Measurements from ENCODE around the gene ASAP3.

ASAP3 gene

GRCh38 chr1:23521588-23521987 lies 37.6 kb upstream of the ASAP3 start (continued):
- TF ChIP-seq, protein P1, sequence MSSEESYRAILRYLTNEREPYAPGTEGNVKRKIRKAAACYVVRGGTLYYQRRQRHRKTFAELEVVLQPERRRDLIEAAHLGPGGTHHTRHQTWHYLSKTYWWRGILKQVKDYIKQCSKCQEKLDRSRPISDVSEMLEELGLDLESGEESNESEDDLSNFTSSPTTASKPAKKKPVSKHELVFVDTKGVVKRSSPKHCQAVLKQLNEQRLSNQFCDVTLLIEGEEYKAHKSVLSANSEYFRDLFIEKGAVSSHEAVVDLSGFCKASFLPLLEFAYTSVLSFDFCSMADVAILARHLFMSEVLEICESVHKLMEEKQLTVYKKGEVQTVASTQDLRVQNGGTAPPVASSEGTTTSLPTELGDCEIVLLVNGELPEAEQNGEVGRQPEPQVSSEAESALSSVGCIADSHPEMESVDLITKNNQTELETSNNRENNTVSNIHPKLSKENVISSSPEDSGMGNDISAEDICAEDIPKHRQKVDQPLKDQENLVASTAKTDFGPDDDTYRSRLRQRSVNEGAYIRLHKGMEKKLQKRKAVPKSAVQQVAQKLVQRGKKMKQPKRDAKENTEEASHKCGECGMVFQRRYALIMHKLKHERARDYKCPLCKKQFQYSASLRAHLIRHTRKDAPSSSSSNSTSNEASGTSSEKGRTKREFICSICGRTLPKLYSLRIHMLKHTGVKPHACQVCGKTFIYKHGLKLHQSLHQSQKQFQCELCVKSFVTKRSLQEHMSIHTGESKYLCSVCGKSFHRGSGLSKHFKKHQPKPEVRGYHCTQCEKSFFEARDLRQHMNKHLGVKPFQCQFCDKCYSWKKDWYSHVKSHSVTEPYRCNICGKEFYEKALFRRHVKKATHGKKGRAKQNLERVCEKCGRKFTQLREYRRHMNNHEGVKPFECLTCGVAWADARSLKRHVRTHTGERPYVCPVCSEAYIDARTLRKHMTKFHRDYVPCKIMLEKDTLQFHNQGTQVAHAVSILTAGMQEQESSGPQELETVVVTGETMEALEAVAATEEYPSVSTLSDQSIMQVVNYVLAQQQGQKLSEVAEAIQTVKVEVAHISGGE (tag by site-specific recombination; conservative IDR thresholded peaks at IDR 0.05; ENCODE audit: low read depth) = no peak
- TF ChIP-seq ZNF624 (tag by site-specific recombination; IDR thresholded peaks at IDR 0.05) = no peak
- peak; percentile 32; the same call in 1 of the 2 replicates for TF ChIP-seq KLF9 (tag by site-specific recombination; IDR thresholded peaks at IDR 0.05; ENCODE audit: low read depth)
- no peak for TF ChIP-seq ZBTB10 (tag by site-specific recombination; IDR thresholded peaks at IDR 0.05)
- TF ChIP-seq, protein P2, sequence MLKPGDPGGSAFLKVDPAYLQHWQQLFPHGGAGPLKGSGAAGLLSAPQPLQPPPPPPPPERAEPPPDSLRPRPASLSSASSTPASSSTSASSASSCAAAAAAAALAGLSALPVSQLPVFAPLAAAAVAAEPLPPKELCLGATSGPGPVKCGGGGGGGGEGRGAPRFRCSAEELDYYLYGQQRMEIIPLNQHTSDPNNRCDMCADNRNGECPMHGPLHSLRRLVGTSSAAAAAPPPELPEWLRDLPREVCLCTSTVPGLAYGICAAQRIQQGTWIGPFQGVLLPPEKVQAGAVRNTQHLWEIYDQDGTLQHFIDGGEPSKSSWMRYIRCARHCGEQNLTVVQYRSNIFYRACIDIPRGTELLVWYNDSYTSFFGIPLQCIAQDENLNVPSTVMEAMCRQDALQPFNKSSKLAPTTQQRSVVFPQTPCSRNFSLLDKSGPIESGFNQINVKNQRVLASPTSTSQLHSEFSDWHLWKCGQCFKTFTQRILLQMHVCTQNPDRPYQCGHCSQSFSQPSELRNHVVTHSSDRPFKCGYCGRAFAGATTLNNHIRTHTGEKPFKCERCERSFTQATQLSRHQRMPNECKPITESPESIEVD (tag by site-specific recombination; IDR thresholded peaks at IDR 0.05) = no peak
- no peak for TF ChIP-seq ZNF23 (tag by site-specific recombination; IDR thresholded peaks at IDR 0.05; ENCODE audit: borderline replicate concordance)
- no peak for TF ChIP-seq ZNF701 (tag by site-specific recombination; IDR thresholded peaks at IDR 0.05)

GRCh38 chr1:23517581-23517980 lies 33.6 kb upstream of the ASAP3 start:
- CTCF ChIA-PET = interaction anchor here (3.7 kb wide), 1 partner anchor 21 kb away, joined by 15 read pairs; no protein-coding TSS in a partner anchor
- H3K27ac ChIP-seq (ENCODE audit: extremely low read depth, low read depth, low read length) = no peak overlapping the region
- no peaks in the 10 kb centered on the region for H3K4me1 ChIP-seq (ENCODE audit: control insufficient read depth, insufficient read depth, low read length)
- peaks cover 38 to 92% of the 10 kb centered on the region in 2 experiments for H3K36me3 ChIP-seq (ENCODE audit: control insufficient read depth in 2 of 2, insufficient read depth in 1 of 2, low read length in 2 of 2)
- TF ChIP-seq ZNF521 (tag by site-specific recombination; IDR thresholded peaks at IDR 0.05) = no peak
- TF ChIP-seq ZIC2 (tag by site-specific recombination; IDR thresholded peaks at IDR 0.05) = no peak
- no peak for TF ChIP-seq ZNF530 (tag by site-specific recombination; IDR thresholded peaks at IDR 0.05; ENCODE audit: low read depth)
- TF ChIP-seq ZFP3 (tag by site-specific recombination; IDR thresholded peaks at IDR 0.05; ENCODE audit: low read depth) = no peak
- TF ChIP-seq SCRT1 (tag by site-specific recombination; IDR thresholded peaks at IDR 0.05; ENCODE audit: borderline replicate concordance) = no peak
- no peak for TF ChIP-seq YY2 (tag by site-specific recombination; IDR thresholded peaks at IDR 0.05)
- TF ChIP-seq ZBTB10 (tag by site-specific recombination; IDR thresholded peaks at IDR 0.05) = no peak
- no peak for TF ChIP-seq ZNF596 (tag by site-specific recombination; IDR thresholded peaks at IDR 0.05)
- TF ChIP-seq ZFP41 (tag by site-specific recombination; IDR thresholded peaks at IDR 0.05; ENCODE audit: borderline replicate concordance) = no peak
- no peak for TF ChIP-seq ZNF449 (tag by site-specific recombination; IDR thresholded peaks at IDR 0.05)
- TF ChIP-seq ZNF416 (tag by site-specific recombination; IDR thresholded peaks at IDR 0.05) = no peak
- TF ChIP-seq, protein P3, sequence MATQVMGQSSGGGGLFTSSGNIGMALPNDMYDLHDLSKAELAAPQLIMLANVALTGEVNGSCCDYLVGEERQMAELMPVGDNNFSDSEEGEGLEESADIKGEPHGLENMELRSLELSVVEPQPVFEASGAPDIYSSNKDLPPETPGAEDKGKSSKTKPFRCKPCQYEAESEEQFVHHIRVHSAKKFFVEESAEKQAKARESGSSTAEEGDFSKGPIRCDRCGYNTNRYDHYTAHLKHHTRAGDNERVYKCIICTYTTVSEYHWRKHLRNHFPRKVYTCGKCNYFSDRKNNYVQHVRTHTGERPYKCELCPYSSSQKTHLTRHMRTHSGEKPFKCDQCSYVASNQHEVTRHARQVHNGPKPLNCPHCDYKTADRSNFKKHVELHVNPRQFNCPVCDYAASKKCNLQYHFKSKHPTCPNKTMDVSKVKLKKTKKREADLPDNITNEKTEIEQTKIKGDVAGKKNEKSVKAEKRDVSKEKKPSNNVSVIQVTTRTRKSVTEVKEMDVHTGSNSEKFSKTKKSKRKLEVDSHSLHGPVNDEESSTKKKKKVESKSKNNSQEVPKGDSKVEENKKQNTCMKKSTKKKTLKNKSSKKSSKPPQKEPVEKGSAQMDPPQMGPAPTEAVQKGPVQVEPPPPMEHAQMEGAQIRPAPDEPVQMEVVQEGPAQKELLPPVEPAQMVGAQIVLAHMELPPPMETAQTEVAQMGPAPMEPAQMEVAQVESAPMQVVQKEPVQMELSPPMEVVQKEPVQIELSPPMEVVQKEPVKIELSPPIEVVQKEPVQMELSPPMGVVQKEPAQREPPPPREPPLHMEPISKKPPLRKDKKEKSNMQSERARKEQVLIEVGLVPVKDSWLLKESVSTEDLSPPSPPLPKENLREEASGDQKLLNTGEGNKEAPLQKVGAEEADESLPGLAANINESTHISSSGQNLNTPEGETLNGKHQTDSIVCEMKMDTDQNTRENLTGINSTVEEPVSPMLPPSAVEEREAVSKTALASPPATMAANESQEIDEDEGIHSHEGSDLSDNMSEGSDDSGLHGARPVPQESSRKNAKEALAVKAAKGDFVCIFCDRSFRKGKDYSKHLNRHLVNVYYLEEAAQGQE (tag by site-specific recombination; IDR thresholded peaks at IDR 0.05) = no peak
- POLR2A ChIA-PET = no interaction called here
- H3K9me3 ChIP-seq (ENCODE audit: control insufficient read depth, insufficient read depth, low read depth, low read length) = no peaks in the 10 kb centered on the region
- no peak overlapping the region for H3K4me3 ChIP-seq (ENCODE audit: low read depth, low read length)
